ENCODE results near the gene RPL28.
A peak's percentile ranks its signal among the peaks of the same experiment; 100 is the strongest.

RPL28 gene

DNA sequence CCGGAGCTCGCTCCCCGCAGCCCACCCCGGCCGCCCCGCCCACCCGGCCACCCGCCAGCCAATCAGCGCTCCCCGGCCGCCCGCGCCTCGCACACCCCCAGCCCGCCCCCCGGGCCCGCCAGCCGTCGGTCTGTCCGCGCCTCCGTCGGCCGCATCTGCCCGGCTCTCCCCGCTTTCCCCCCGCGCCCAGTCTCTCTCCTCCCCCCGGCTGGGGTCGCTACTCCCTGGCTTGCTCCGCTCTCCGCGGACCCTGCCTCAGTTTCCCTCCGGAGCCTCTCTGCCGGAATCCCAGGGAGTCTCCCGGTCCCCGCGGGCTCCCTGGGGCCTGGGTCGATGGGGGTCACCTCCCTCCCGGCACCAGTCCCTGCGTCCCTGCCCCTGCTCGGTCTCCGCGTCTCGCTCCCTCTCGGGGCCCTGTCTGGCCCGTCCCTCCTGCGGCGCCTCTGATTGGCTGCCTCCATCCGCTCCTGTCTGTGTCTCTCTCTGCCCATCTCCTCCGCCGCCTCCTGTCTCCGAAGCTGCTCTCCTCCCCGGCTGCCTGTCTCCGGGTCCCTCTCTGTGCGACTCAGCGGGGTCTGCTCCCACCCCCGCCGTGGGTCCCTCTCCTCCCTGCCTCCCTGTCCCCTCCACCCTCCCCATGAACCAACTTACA, 16.0 kb upstream of the RPL28 start:
- no peak overlapping the region for H3K27ac ChIP-seq
- peak overlapping the region; percentile 61 for H3K4me3 ChIP-seq
- no peak for DNase-seq (ENCODE audit: low spot score)
- TF ChIP-seq, protein P1, sequence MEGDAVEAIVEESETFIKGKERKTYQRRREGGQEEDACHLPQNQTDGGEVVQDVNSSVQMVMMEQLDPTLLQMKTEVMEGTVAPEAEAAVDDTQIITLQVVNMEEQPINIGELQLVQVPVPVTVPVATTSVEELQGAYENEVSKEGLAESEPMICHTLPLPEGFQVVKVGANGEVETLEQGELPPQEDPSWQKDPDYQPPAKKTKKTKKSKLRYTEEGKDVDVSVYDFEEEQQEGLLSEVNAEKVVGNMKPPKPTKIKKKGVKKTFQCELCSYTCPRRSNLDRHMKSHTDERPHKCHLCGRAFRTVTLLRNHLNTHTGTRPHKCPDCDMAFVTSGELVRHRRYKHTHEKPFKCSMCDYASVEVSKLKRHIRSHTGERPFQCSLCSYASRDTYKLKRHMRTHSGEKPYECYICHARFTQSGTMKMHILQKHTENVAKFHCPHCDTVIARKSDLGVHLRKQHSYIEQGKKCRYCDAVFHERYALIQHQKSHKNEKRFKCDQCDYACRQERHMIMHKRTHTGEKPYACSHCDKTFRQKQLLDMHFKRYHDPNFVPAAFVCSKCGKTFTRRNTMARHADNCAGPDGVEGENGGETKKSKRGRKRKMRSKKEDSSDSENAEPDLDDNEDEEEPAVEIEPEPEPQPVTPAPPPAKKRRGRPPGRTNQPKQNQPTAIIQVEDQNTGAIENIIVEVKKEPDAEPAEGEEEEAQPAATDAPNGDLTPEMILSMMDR (IDR thresholded peaks at IDR 0.05): no peak

DNA sequence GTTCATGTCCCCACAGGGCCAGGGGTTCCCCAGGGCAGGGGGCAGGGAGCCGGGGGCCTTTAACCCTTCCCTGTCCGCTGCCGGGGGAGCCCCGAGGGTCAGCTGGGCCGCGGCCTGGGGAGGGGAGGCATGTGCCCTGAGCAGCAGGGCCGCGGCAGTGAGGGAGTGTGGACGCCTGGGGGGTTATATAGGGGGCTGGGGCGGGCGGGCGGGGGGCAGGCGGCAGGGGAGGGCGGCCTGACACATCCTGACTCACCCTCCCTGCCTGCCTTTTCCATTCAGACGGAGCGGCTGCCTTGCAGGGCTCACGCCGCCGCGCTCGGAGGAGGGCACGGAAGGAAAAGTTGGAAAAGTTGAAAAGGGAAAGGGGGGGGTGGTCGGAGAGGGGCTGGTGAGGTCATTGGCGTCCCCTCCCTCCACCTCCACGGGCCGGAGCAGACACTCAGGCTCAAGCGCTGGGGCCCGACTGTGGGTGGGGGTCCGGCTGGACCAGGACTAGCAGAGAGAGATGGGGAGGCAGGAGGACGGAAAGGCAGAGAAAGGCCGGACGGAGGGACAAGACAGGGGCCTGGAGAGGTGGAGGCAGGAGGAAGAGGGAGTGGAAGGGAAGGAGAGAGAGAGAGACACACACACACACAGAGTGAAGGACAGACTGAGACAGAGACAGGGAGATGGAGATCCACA, 15.3 kb upstream of the RPL28 start, which contains the start of gene IL11:
IL11 (minus strand) TSS at position 159 of the 684 bp plus-strand sequence; CDS start at position 6, 153 bp downstream.
- no peak for DNase-seq (ENCODE audit: low spot score)
- Histone ChIP-seq H3K4me3 (peak within 1 kb of the TSS; percentile 61), H3K27ac (no peak within 1 kb of the TSS)
- TF ChIP-seq, protein P1 (IDR thresholded peaks at IDR 0.05): no peak

DNA sequence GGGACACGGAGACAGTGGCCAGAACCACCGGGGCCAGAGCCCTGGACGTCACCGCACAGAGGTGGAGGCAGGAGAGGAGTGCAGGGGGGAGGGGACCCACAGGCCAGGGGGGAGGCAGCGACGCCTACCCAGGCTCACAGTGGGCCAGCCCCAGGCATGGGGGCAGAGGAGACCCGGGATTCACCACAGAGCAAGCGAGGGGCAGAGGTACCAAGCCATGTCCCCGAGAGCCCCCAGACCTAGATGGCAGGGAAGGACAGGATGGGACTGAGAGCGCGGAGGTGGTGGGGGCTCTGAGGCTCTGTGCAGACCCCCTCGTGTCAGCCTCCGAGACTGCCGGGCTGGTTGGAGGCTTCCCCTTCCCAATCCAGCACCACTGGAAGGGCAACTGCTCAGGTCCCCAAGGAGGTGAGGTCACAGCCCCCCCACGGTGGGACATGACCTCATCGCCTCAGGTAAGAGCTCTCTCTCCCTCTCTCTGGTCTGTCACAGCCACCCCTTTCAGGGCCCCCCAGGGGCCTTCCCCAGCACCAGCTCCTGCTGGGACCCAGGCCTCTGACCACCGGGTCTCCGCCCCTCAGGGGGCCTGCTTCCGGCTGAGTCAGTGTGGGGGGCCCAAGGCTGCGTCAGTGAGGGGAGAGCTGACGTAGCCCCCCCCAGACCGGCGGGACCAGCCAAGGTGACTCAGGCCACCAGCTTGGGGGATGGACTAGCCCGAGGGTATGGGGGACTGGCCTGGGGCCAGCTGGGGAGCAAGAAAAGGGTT, 13.2 kb upstream of the RPL28 start:
- TF ChIP-seq, protein P1 (IDR thresholded peaks at IDR 0.05): no peak
- DNase-seq (ENCODE audit: low spot score): no peak
- no peak overlapping the region for H3K27ac ChIP-seq
- H3K4me3 ChIP-seq: no peak overlapping the region

DNA sequence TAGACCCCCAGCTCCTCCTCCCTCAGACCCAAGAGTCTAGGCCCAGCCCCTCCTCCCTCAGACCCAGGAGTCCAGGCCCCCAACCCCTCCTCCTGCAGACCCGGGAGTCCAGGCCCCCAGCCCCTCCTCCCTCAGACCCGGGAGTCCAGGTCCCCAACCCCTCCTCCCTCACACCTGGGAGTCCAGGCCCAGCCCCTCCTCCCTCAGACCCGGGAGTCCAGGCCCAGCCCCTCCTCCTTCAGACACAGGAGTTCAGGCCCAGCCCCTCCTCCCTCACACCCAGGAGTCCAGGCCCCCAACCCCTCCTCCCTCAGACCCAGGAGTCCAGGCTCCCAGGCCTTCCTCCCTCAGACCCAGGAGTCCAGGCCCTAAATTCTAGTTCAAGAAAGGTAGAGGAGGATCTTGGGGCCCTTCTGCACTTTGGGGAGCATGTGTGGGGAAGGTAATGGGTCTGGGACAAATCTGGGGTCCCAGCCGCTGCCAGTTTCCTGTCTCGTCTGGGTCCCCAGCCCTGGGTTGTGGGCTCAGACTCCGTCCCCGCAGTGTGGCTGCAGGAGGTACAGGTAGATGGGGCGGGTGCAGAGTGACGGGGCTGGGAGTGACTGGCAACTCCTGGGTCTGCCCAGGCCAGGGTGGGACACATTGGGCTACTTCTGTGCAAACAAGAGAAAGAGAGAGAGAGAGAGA, 12.3 kb upstream of the RPL28 start:
- H3K27ac ChIP-seq: no peak overlapping the region
- no peak overlapping the region for H3K4me3 ChIP-seq
- no peak for DNase-seq (ENCODE audit: low spot score)
- TF ChIP-seq, protein P1 (IDR thresholded peaks at IDR 0.05): no peak

DNA sequence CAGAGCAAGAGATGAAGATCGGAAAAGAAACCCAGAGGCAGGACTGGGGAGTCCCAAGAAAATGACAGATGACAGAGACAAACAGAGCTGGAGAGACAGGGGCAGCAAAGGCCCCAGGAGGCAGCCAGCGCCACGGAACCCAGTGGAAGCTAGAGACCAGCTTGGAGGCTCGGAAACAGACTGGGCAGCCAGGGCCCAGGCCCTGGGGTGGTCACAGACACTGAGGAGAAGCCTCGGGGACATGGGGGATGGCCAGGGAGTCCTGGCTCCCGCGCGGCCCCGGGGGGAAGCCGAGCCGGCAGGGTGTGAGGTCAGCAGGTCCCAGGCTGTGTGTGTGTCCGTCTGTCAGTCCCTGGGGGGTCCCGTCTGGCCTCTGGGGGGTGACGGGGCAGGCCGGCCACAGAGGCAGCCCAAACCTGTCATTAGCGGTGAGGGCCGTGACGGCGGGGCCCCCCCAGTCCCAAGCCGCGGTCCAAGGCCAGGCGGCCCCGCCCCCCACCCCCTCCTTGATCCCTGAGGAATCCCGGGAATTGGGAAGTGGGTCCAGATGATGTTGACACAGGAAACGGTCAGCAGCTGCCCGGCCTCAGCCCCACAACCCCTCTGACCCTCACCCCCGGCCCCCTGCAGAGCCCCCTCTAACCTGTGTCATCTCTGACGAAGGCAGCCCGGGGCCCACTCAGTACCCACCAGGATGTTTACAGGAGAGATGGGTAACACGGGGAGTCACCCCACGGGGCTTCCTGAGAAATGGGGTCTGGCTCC, 11.6 kb upstream of the RPL28 start:
- Histone ChIP-seq H3K4me3 (no peak overlapping the region), H3K27ac (no peak overlapping the region)
- DNase-seq (ENCODE audit: low spot score): no peak
- TF ChIP-seq, protein P1 (IDR thresholded peaks at IDR 0.05): no peak

DNA sequence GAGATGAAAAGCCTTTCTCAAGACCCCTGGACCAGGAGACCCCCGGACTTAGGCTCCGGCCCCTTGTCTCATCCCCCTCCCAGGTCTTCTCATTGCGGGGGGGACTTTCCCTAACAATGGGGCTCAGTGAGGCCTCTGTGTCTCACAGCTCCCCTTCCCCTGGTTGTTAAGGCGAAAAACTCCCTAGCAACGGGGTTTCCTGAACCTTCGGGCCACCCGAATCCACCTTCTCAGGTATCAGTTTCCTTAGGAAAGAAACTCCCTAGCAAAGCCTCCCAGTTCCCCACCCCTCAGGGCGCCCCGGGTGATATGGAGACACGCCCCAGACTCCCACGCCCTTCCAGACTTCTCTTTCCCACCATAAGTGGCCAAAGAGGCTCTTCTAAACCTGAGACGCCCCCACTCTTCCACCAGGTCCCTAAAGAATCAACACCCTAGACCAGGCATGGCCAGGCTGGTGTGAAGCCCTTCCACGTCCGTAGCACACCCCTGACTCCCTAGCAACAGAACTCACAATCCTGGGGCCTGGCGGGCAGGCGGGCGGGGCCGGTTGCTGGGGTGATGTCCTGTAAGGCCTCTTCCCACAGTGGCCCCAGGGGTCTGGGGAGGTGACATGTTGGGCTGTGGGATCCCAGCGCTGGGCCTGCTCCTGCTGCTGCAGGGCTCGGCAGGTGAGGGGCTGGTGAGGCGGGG, 9.3 kb upstream of the RPL28 start, which contains the start of gene TMEM190:
TMEM190 (plus strand) TSS at position 586 of the 693 bp plus-strand sequence; CDS start at position 614, 28 bp downstream.
- TF ChIP-seq, protein P1 (IDR thresholded peaks at IDR 0.05): no peak
- H3K4me3 ChIP-seq: no peak within 1 kb of the TSS
- DNase-seq (ENCODE audit: low spot score): no peak
- H3K27ac ChIP-seq: no peak within 1 kb of the TSS

Measured in coronary artery (tissue), 2 donors.